ENCODE measurements around the gene TRIP6.
A peak's percentile ranks its signal among the peaks of the same experiment; 100 is the strongest.

- TF ChIP-seq CTCF (IDR thresholded peaks at IDR 0.05; ENCODE audit: extremely low read depth in 1 of 2, insufficient read depth in 1 of 2, low read depth in 1 of 2, low read length in 2 of 2) (no peak), EZH2 (IDR thresholded peaks at IDR 0.05; ENCODE audit: borderline replicate concordance, low read depth, low read length, severe bottlenecking) (no peak), POLR2AphosphoS5 (IDR thresholded peaks at IDR 0.05; ENCODE audit: insufficient read depth, low read depth, low read length) (peak; percentile 47)
These were observed 3.7 kb upstream of the TRIP6 start for GRCh38 chr7:100863406-100863950.
